Upper lobe of left lung (tissue), 4 donors: ENCODE measurements around the gene SORCS1.

Source experiments
- CTCF ChIP-seq, 6 experiments: fragments of 450-650 bp in 4 of 6; fragments of 200-600 bp in 2 of 6; sonication (generic) in 2 of 6; IDR thresholded peaks; one replicate each; pipeline ENCODE4 v1.5.1; 2016 to 2019; ENCODE audit warnings: antibody characterized with exemption in 6 of 6
- POLR2AphosphoS5 ChIP-seq, 2 donors: sonication (generic); formaldehyde crosslinking; IDR thresholded peaks; one replicate each; pipeline ENCODE4 v1.5.1; 2017; ENCODE audit warnings: antibody characterized with exemption in 2 of 2

- TF ChIP-seq POLR2AphosphoS5 (IDR thresholded peaks at IDR 0.05) (no peak), CTCF (IDR thresholded peaks at IDR 0.05) (no peak)
Observed at GRCh38 chr10:106582291-106582690, 582.2 kb downstream of the SORCS1 start.
